ENCODE data around the gene CPT1B.

CPT1B gene

DNA sequence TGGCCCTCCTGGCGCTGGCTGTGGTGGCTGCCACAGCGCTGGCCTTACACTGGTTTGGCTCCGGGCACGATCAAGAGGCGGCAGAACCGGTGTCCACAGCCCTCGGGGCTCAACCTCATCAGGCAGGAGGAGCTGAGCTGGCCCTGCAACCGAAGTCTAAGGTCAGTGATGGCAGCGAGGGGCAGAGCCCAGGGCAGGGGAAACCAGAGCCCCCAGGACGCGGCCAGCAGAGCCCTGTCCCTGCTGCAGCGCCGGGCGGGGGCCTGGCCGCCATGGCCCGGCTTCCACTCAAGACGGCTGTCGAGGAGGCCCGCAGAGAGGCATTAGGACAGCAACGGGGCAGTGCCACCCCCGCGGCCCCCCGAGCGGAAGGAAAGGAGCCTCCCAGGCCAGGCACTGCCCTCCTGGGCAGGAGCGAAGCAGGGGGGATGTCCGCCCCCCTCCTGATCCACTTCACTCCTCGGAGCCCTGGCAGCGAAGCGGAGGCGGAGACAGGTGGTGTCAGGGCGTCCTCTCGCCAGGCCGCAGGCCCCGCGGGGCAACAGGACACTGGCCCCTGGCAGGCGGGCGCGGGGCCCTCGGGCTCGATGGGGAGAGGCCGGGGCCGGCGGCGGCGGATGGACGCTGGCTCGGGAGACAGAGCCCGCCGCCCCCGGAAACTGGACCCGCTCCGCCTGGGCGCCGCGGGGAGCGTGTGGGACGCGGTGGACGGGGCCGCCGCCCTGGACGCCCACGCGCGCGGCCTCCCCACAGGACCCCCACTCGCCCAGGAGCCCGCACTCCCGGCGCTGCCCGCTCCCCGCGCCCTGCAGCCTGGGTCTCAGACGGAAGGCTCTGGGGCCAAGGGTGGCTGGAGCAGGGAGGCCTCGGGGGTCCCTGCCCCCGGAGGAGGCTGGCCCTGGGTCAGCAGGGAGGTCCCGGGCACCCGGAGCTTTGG, 31.6 kb downstream of the CPT1B start (continued):
- TF ChIP-seq, protein P1, sequence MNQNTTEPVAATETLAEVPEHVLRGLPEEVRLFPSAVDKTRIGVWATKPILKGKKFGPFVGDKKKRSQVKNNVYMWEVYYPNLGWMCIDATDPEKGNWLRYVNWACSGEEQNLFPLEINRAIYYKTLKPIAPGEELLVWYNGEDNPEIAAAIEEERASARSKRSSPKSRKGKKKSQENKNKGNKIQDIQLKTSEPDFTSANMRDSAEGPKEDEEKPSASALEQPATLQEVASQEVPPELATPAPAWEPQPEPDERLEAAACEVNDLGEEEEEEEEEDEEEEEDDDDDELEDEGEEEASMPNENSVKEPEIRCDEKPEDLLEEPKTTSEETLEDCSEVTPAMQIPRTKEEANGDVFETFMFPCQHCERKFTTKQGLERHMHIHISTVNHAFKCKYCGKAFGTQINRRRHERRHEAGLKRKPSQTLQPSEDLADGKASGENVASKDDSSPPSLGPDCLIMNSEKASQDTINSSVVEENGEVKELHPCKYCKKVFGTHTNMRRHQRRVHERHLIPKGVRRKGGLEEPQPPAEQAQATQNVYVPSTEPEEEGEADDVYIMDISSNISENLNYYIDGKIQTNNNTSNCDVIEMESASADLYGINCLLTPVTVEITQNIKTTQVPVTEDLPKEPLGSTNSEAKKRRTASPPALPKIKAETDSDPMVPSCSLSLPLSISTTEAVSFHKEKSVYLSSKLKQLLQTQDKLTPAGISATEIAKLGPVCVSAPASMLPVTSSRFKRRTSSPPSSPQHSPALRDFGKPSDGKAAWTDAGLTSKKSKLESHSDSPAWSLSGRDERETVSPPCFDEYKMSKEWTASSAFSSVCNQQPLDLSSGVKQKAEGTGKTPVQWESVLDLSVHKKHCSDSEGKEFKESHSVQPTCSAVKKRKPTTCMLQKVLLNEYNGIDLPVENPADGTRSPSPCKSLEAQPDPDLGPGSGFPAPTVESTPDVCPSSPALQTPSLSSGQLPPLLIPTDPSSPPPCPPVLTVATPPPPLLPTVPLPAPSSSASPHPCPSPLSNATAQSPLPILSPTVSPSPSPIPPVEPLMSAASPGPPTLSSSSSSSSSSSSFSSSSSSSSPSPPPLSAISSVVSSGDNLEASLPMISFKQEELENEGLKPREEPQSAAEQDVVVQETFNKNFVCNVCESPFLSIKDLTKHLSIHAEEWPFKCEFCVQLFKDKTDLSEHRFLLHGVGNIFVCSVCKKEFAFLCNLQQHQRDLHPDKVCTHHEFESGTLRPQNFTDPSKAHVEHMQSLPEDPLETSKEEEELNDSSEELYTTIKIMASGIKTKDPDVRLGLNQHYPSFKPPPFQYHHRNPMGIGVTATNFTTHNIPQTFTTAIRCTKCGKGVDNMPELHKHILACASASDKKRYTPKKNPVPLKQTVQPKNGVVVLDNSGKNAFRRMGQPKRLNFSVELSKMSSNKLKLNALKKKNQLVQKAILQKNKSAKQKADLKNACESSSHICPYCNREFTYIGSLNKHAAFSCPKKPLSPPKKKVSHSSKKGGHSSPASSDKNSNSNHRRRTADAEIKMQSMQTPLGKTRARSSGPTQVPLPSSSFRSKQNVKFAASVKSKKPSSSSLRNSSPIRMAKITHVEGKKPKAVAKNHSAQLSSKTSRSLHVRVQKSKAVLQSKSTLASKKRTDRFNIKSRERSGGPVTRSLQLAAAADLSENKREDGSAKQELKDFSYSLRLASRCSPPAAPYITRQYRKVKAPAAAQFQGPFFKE (tag by site-specific recombination; IDR thresholded peaks at IDR 0.05; ENCODE audit: borderline replicate concordance): no peak
- no peak for TF ChIP-seq EGR2 (tag by site-specific recombination; IDR thresholded peaks at IDR 0.05; ENCODE audit: low read depth)

DNA sequence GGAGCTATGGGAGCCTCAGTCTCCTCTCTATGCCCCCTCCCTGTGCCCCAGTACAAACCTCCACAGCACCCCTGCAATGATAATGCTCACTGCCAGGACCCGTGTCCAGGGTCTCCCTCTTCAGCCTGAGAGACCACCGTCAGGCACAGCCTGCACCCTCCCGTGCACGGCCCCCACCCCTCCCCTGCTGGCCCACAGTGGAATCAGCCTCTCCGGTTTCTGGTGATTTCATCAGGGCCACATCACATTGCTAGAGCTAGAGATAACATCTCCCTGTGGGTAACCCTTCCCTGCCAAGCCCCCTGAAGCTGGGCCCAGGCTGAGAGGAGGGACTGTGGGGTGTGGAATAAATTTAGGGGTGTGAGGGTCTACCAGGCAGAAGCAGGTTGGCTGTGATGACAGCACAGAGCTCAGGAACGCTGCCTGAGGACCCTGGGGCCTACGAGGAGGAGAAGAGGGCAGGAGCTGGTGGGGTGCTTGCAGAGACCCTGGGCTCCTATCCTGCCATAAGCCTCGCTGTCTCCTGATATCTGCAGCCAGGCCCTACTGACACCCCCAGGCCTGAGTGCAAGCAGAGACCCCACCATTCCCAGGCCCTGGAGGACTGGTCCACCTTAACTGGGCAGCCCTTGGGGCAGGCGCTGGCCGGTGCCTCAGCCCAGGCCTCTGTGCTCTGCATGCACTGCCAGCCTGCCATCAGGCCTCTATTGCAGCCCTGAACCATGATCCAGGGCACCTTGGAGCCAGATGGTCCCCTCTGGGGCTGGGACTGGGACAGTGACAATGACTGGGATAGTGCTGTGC, 32.5 kb downstream of the CPT1B start, which contains the start of gene KLHDC7B:
Gene KLHDC7B (plus strand): TSS at position 378 of the 804 bp plus-strand sequence. CDS start 345 bp downstream, at position 723.
- H3K4me1 ChIP-seq (ENCODE audit: control insufficient read depth, insufficient read depth, low read length): 0 out of 2 replicates have a peak, but pooled peaks cover 2% of the 10 kb centered on the region
- H3K36me3 ChIP-seq (ENCODE audit: control insufficient read depth in 2 of 2, insufficient read depth in 1 of 2, low read length in 2 of 2): no peaks in the 10 kb centered on the region
- H3K9me3 ChIP-seq (ENCODE audit: control insufficient read depth, insufficient read depth, low read depth, low read length): no peaks in the 10 kb centered on the region
- 0 out of 2 replicates have a peak within 1 kb of the TSS, but pooled peaks have one; percentile 19 for H3K27ac ChIP-seq (ENCODE audit: extremely low read depth, low read depth, low read length)
- ChIA-PET POLR2A (interaction anchor here (0.7 to 1.8 kb wide), 4 partner anchors 17 to 79 kb away, joined by 3 to 8 read pairs (median 4); partner anchors contain the start of genes LMF2, NCAPH2, SCO2 and SYCE3), CTCF (interaction anchor here (0.6 to 1.6 kb wide), 5 partner anchors 14 to 62 kb away, joined by 3 to 10 read pairs (median 4); partner anchors contain the start of genes SCO2 and SYCE3)
- H3K4me3 ChIP-seq (ENCODE audit: low read depth, low read length): no peak within 1 kb of the TSS
- TF ChIP-seq ZNF654 (tag by site-specific recombination; IDR thresholded peaks at IDR 0.05; ENCODE audit: low read depth) (no peak), ZBTB20 (tag by site-specific recombination; IDR thresholded peaks at IDR 0.05) (peak; percentile 52; the same call in 1 of the 2 replicates), KLF16 (tag by site-specific recombination; IDR thresholded peaks at IDR 0.05) (0 out of 2 replicates have a peak, but pooled peaks have one; percentile 36), ZEB2 (tag by site-specific recombination; IDR thresholded peaks at IDR 0.05) (peak; percentile 43; the same call in 1 of the 2 replicates), ZIC2 (tag by site-specific recombination; IDR thresholded peaks at IDR 0.05) (peak; percentile 93), GLIS1 (tag by site-specific recombination; IDR thresholded peaks at IDR 0.05) (peak; percentile 56; the same call in 1 of the 2 replicates), ZBTB8A (tag by site-specific recombination; IDR thresholded peaks at IDR 0.05) (0 out of 2 replicates have a peak, but pooled peaks have one; percentile 36), ZBTB48 (tag by site-specific recombination; IDR thresholded peaks at IDR 0.05) (peak; percentile 35; the same call in 1 of the 2 replicates), ZNF610 (tag by site-specific recombination; IDR thresholded peaks at IDR 0.05; ENCODE audit: borderline replicate concordance) (no peak), GLIS2 (tag by site-specific recombination; IDR thresholded peaks at IDR 0.05) (peak; percentile 60; the same call in 1 of the 2 replicates)
- TF ChIP-seq, protein P2, sequence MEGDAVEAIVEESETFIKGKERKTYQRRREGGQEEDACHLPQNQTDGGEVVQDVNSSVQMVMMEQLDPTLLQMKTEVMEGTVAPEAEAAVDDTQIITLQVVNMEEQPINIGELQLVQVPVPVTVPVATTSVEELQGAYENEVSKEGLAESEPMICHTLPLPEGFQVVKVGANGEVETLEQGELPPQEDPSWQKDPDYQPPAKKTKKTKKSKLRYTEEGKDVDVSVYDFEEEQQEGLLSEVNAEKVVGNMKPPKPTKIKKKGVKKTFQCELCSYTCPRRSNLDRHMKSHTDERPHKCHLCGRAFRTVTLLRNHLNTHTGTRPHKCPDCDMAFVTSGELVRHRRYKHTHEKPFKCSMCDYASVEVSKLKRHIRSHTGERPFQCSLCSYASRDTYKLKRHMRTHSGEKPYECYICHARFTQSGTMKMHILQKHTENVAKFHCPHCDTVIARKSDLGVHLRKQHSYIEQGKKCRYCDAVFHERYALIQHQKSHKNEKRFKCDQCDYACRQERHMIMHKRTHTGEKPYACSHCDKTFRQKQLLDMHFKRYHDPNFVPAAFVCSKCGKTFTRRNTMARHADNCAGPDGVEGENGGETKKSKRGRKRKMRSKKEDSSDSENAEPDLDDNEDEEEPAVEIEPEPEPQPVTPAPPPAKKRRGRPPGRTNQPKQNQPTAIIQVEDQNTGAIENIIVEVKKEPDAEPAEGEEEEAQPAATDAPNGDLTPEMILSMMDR (tag by site-specific recombination; IDR thresholded peaks at IDR 0.05): peak; percentile 40; the same call in 1 of the 2 replicates
- TF ChIP-seq, protein P3, sequence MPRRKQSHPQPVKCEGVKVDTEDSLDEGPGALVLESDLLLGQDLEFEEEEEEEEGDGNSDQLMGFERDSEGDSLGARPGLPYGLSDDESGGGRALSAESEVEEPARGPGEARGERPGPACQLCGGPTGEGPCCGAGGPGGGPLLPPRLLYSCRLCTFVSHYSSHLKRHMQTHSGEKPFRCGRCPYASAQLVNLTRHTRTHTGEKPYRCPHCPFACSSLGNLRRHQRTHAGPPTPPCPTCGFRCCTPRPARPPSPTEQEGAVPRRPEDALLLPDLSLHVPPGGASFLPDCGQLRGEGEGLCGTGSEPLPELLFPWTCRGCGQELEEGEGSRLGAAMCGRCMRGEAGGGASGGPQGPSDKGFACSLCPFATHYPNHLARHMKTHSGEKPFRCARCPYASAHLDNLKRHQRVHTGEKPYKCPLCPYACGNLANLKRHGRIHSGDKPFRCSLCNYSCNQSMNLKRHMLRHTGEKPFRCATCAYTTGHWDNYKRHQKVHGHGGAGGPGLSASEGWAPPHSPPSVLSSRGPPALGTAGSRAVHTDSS (tag by site-specific recombination; IDR thresholded peaks at IDR 0.05): no peak
- TF ChIP-seq, protein P4, sequence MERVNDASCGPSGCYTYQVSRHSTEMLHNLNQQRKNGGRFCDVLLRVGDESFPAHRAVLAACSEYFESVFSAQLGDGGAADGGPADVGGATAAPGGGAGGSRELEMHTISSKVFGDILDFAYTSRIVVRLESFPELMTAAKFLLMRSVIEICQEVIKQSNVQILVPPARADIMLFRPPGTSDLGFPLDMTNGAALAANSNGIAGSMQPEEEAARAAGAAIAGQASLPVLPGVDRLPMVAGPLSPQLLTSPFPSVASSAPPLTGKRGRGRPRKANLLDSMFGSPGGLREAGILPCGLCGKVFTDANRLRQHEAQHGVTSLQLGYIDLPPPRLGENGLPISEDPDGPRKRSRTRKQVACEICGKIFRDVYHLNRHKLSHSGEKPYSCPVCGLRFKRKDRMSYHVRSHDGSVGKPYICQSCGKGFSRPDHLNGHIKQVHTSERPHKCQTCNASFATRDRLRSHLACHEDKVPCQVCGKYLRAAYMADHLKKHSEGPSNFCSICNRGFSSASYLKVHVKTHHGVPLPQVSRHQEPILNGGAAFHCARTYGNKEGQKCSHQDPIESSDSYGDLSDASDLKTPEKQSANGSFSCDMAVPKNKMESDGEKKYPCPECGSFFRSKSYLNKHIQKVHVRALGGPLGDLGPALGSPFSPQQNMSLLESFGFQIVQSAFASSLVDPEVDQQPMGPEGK (tag by site-specific recombination; IDR thresholded peaks at IDR 0.05): peak; percentile 94
- TF ChIP-seq, protein P5, sequence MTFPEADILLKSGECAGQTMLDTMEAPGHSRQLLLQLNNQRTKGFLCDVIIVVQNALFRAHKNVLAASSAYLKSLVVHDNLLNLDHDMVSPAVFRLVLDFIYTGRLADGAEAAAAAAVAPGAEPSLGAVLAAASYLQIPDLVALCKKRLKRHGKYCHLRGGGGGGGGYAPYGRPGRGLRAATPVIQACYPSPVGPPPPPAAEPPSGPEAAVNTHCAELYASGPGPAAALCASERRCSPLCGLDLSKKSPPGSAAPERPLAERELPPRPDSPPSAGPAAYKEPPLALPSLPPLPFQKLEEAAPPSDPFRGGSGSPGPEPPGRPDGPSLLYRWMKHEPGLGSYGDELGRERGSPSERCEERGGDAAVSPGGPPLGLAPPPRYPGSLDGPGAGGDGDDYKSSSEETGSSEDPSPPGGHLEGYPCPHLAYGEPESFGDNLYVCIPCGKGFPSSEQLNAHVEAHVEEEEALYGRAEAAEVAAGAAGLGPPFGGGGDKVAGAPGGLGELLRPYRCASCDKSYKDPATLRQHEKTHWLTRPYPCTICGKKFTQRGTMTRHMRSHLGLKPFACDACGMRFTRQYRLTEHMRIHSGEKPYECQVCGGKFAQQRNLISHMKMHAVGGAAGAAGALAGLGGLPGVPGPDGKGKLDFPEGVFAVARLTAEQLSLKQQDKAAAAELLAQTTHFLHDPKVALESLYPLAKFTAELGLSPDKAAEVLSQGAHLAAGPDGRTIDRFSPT (tag by site-specific recombination; IDR thresholded peaks at IDR 0.05): 0 out of 2 replicates have a peak, but pooled peaks have one; percentile 59
